ENCODE measurements around the gene FAM3B.
"Not testable (repeated sequence)": the region's sequence is repeated elsewhere in the genome, so short reads cannot be mapped to it uniquely, and the experiment has no call there.

The FAM3B gene

GRCh38 chr21:41290106-41290799 lies 26.3 kb upstream of the FAM3B start:
- no peak overlapping the region for H3K4me3 ChIP-seq (ENCODE audit: insufficient read depth, low read depth, low read length, poor library complexity, severe bottlenecking)
- H3K4me1 ChIP-seq (ENCODE audit: control insufficient read depth, insufficient read depth, low read length, poor library complexity, severe bottlenecking): no peaks in the 10 kb centered on the region
- no peaks in the 10 kb centered on the region for H3K36me3 ChIP-seq (ENCODE audit: control insufficient read depth, insufficient read depth, low read length)
- no peak for DNase-seq
- peaks cover 3% of the 10 kb centered on the region for H3K27me3 ChIP-seq (replicated peaks; ENCODE audit: control insufficient read depth, insufficient read depth, low read length, poor library complexity, severe bottlenecking)
- no peak overlapping the region for H3K27ac ChIP-seq (ENCODE audit: insufficient read depth, low read length, poor library complexity, severe bottlenecking)
- no peaks in the 10 kb centered on the region for H3K9me3 ChIP-seq (ENCODE audit: control insufficient read depth, low read length)

GRCh38 chr21:41294548-41295231 lies 21.9 kb upstream of the FAM3B start:
- H3K9me3 ChIP-seq (ENCODE audit: control insufficient read depth, low read length): no peaks in the 10 kb centered on the region
- no peaks in the 10 kb centered on the region for H3K36me3 ChIP-seq (ENCODE audit: control insufficient read depth, insufficient read depth, low read length)
- no peaks in the 10 kb centered on the region for H3K4me1 ChIP-seq (ENCODE audit: control insufficient read depth, insufficient read depth, low read length, poor library complexity, severe bottlenecking)
- no peak for DNase-seq
- H3K27me3 ChIP-seq (replicated peaks; ENCODE audit: control insufficient read depth, insufficient read depth, low read length, poor library complexity, severe bottlenecking): peaks cover 3% of the 10 kb centered on the region
- H3K27ac ChIP-seq (ENCODE audit: insufficient read depth, low read length, poor library complexity, severe bottlenecking): no peak overlapping the region
- no peak overlapping the region for H3K4me3 ChIP-seq (ENCODE audit: insufficient read depth, low read depth, low read length, poor library complexity, severe bottlenecking)

- no peaks in the 10 kb centered on the region for H3K36me3 ChIP-seq (ENCODE audit: control insufficient read depth, insufficient read depth, low read length)
- DNase-seq: no peak
- peaks cover 3% of the 10 kb centered on the region for H3K27me3 ChIP-seq (replicated peaks; ENCODE audit: control insufficient read depth, insufficient read depth, low read length, poor library complexity, severe bottlenecking)
- no peak overlapping the region for H3K4me3 ChIP-seq (ENCODE audit: insufficient read depth, low read depth, low read length, poor library complexity, severe bottlenecking)
- no peaks in the 10 kb centered on the region for H3K9me3 ChIP-seq (ENCODE audit: control insufficient read depth, low read length)
- no peaks in the 10 kb centered on the region for H3K4me1 ChIP-seq (ENCODE audit: control insufficient read depth, insufficient read depth, low read length, poor library complexity, severe bottlenecking)
- no peak overlapping the region for H3K27ac ChIP-seq (ENCODE audit: insufficient read depth, low read length, poor library complexity, severe bottlenecking)
Measured at GRCh38 chr21:41295721-41296254, 20.8 kb upstream of the FAM3B start.

DNA sequence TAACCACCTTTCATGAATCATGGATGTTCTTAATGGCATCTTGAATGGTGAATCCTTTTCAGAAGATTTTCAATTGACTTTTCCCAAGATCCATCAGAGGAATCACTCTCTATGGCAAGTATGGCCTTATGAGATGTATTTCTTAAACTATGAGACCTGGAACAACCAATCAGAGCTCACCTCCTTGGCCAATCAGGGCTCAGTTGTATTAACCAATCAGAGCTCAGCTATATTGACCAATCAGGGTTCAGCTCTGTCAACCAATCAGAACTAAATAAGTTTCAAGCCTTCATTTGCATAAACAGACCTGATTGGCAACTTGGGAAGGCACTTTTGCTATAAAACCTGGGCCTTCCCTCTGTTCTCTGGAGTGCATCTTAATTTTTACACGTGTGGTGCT lies 13.6 kb upstream of the FAM3B start:
- Histone ChIP-seq H3K27ac (ENCODE audit: insufficient read depth, low read length, poor library complexity, severe bottlenecking) (no peak overlapping the region), H3K4me1 (ENCODE audit: control insufficient read depth, insufficient read depth, low read length, poor library complexity, severe bottlenecking) (no peaks in the 10 kb centered on the region), H3K9me3 (ENCODE audit: control insufficient read depth, low read length) (no peaks in the 10 kb centered on the region)

DNA sequence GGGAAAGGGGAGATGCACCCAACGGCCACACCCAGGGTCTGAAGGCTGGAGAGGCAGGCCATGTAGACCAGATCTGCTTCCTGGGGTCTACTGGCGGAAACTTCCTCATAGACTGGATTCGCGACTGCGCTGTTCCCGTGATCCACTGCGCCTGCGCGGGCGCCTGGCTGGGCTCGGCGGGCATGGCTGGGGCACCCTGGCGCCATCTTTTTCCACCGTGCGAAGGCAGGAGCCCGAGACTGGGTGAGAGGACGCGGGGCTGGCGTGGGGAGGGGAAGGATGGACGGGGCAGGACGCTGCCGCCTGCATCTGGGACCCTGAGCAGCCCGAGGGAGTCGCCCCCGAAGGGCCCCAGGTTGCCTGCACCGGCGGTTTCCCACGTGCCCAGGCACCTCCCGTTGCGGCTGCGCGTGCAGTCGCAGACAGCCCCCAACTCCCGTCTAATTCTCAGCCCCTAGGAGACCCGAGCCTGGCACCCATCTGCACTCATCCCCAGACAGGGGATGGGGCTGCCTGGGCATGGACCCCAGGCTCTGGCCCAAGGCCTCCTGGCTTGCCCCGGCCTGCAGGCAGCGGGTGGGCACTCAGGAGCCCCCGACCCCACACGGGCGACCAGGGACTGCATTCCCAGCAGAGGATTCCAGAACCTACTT lies 12.4 kb upstream of the FAM3B start:
- Histone ChIP-seq H3K27me3 (replicated peaks; ENCODE audit: control insufficient read depth, insufficient read depth, low read length, poor library complexity, severe bottlenecking) (no peaks in the 10 kb centered on the region), H3K9me3 (ENCODE audit: control insufficient read depth, low read length) (no peaks in the 10 kb centered on the region), H3K4me3 (ENCODE audit: insufficient read depth, low read depth, low read length, poor library complexity, severe bottlenecking) (no peak overlapping the region), H3K27ac (ENCODE audit: insufficient read depth, low read length, poor library complexity, severe bottlenecking) (no peak overlapping the region), H3K36me3 (ENCODE audit: control insufficient read depth, insufficient read depth, low read length) (no peaks in the 10 kb centered on the region), H3K4me1 (ENCODE audit: control insufficient read depth, insufficient read depth, low read length, poor library complexity, severe bottlenecking) (no peaks in the 10 kb centered on the region)
- DNase-seq: no peak

More for the DNA sequence above, 13.6 kb upstream of the FAM3B start:
- Histone ChIP-seq H3K27me3 (replicated peaks; ENCODE audit: control insufficient read depth, insufficient read depth, low read length, poor library complexity, severe bottlenecking) (no peaks in the 10 kb centered on the region), H3K4me3 (ENCODE audit: insufficient read depth, low read depth, low read length, poor library complexity, severe bottlenecking) (no peak overlapping the region), H3K36me3 (ENCODE audit: control insufficient read depth, insufficient read depth, low read length) (no peaks in the 10 kb centered on the region)
- no peak for DNase-seq

- no peak overlapping the region for H3K4me3 ChIP-seq (ENCODE audit: insufficient read depth, low read depth, low read length, poor library complexity, severe bottlenecking)
- H3K4me1 ChIP-seq (ENCODE audit: control insufficient read depth, insufficient read depth, low read length, poor library complexity, severe bottlenecking): no peaks in the 10 kb centered on the region
- no peak overlapping the region for H3K27ac ChIP-seq (ENCODE audit: insufficient read depth, low read length, poor library complexity, severe bottlenecking)
- H3K27me3 ChIP-seq (replicated peaks; ENCODE audit: control insufficient read depth, insufficient read depth, low read length, poor library complexity, severe bottlenecking): no peaks in the 10 kb centered on the region
- H3K36me3 ChIP-seq (ENCODE audit: control insufficient read depth, insufficient read depth, low read length): no peaks in the 10 kb centered on the region
- H3K9me3 ChIP-seq (ENCODE audit: control insufficient read depth, low read length): no peaks in the 10 kb centered on the region
- DNase-seq: no peak
Measured at GRCh38 chr21:41307219-41307618, 9.4 kb upstream of the FAM3B start.

DNA sequence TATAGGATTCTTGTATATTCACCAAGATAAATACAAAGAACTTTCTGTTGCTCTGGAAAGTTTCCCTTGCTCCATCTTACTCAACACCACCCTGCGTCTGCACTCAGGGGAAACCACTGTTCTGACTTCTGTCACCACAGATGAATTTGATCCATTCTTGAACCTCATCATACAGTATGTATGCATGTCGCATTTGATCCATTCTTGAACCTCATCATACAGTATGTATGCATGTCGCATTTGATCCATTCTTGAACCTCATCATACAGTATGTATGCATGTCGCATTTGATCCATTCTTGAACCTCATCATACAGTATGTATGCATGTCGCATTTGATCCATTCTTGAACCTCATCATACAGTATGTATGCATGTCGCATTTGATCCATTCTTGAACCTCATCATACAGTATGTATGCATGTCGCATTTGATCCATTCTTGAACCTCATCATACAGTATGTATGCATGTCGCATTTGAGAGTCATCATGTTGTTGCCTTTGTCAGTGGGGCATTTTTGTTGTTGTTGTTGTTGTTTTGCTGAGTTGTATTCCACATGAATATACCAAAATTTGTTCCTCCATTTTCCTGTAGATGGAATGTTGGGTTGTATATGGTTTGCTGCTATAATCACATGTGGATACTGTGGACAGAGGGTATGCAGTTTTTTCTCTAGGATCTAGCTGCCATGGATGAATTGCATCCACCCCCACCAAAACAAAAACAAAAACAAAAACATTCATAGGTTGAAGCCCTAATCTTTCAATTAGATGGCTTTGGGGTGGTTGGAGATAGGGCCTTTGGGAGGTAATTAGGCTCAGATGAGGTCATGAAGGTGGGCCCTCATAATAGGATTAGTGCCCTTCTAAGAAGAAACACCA lies 3.1 kb upstream of the FAM3B start:
- not testable (repeated sequence) for H3K4me1 ChIP-seq (ENCODE audit: control insufficient read depth, insufficient read depth, low read length, poor library complexity, severe bottlenecking); H3K9me3 ChIP-seq (ENCODE audit: control insufficient read depth, low read length); DNase-seq; H3K27ac ChIP-seq (ENCODE audit: insufficient read depth, low read length, poor library complexity, severe bottlenecking); H3K36me3 ChIP-seq (ENCODE audit: control insufficient read depth, insufficient read depth, low read length); H3K4me3 ChIP-seq (ENCODE audit: insufficient read depth, low read depth, low read length, poor library complexity, severe bottlenecking)
- H3K27me3 ChIP-seq (replicated peaks; ENCODE audit: control insufficient read depth, insufficient read depth, low read length, poor library complexity, severe bottlenecking): peaks cover 23% of the 10 kb centered on the region

- Histone ChIP-seq H3K9me3 (ENCODE audit: control insufficient read depth, low read length) (no peaks in the 10 kb centered on the region), H3K36me3 (ENCODE audit: control insufficient read depth, insufficient read depth, low read length) (no peaks in the 10 kb centered on the region), H3K27ac (ENCODE audit: insufficient read depth, low read length, poor library complexity, severe bottlenecking) (no peak overlapping the region), H3K27me3 (replicated peaks; ENCODE audit: control insufficient read depth, insufficient read depth, low read length, poor library complexity, severe bottlenecking) (peaks cover 23% of the 10 kb centered on the region), H3K4me1 (ENCODE audit: control insufficient read depth, insufficient read depth, low read length, poor library complexity, severe bottlenecking) (peaks cover 5% of the 10 kb centered on the region), H3K4me3 (ENCODE audit: insufficient read depth, low read depth, low read length, poor library complexity, severe bottlenecking) (no peak overlapping the region)
- DNase-seq: no peak
Measured at GRCh38 chr21:41315726-41316125, 875 bp upstream of the FAM3B start.

DNA sequence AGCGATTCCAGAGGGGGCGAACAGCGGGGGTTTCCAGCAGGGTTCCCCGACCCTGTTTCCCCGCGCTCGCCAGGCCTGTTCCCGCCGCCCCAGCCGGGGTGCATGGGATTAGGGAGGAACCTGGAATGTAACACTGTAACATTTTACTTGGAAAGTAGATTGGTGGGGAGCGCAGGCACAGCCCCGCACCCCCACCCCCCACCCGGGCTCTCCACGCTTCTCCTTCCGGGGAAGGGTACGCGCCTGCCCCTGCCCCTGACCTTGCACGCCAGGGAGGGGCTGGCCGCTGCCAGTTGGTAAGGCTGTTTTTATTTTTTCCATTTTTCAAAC lies 427 bp downstream of the FAM3B start:
- Histone ChIP-seq H3K27me3 (replicated peaks; ENCODE audit: control insufficient read depth, insufficient read depth, low read length, poor library complexity, severe bottlenecking) (peaks cover 23% of the 10 kb centered on the region), H3K4me3 (ENCODE audit: insufficient read depth, low read depth, low read length, poor library complexity, severe bottlenecking) (no peak overlapping the region), H3K36me3 (ENCODE audit: control insufficient read depth, insufficient read depth, low read length) (no peaks in the 10 kb centered on the region), H3K9me3 (ENCODE audit: control insufficient read depth, low read length) (no peaks in the 10 kb centered on the region), H3K4me1 (ENCODE audit: control insufficient read depth, insufficient read depth, low read length, poor library complexity, severe bottlenecking) (peaks cover 5% of the 10 kb centered on the region), H3K27ac (ENCODE audit: insufficient read depth, low read length, poor library complexity, severe bottlenecking) (no peak overlapping the region)
- DNase-seq: no peak

Data from effector memory CD4-positive, alpha-beta T cell (primary cell).